HepG2 (cell line): ENCODE data around the gene SLC22A31. TPM values are rescaled to one million over a fixed set of nuclear protein-coding genes. Genes with fewer than 3 reads are reported as not detected.

Experiments
- ATAD3A ChIP-seq: sonication (generic); formaldehyde crosslinking; IDR thresholded peaks from 2 replicates; pipeline ENCODE4 v1.4.0; 2020; ENCODE audit warnings: missing genetic modification reagents
- E2F5 ChIP-seq: sonication (generic); formaldehyde crosslinking; conservative IDR thresholded peaks from 2 replicates; pipeline ENCODE4 v1.4.0; 2020; ENCODE audit warnings: missing genetic modification reagents
- FOXK2 ChIP-seq: fragments of 450-650 bp; IDR thresholded peaks from 2 replicates; pipeline ENCODE4 v1.6.1; 2016
- HOXA3 ChIP-seq: sonication (generic); formaldehyde crosslinking; IDR thresholded peaks from 2 replicates; pipeline ENCODE4 v1.5.0; 2020; ENCODE audit warnings: missing genetic modification reagents
- KAT7 ChIP-seq: IDR thresholded peaks from 2 replicates; pipeline ENCODE4 v1.6.1; 2018; ENCODE audit warnings: borderline replicate concordance, missing compliant biosample characterization
- NFE2 ChIP-seq: sonication (generic); formaldehyde crosslinking; IDR thresholded peaks from 2 replicates; pipeline ENCODE4 v1.4.0; 2020; ENCODE audit warnings: missing genetic modification reagents
- NR2F6 ChIP-seq, 2 experiments: IDR thresholded peaks; 2 replicates each; pipeline ENCODE4 v1.6.1; 2016; ENCODE audit warnings: antibody characterized with exemption in 1 of 2, mild to moderate bottlenecking in 1 of 2
- PAXIP1 ChIP-seq: sonication (generic); formaldehyde crosslinking; conservative IDR thresholded peaks from 2 replicates; pipeline ENCODE4 v1.4.0; 2020; ENCODE audit warnings: mild to moderate bottlenecking, missing genetic modification reagents, moderate library complexity
- PHF21A ChIP-seq: sonication (generic); formaldehyde crosslinking; IDR thresholded peaks from 2 replicates; pipeline ENCODE4 v1.5.0; 2020; ENCODE audit warnings: mild to moderate bottlenecking, missing genetic modification reagents
- ZBTB43 ChIP-seq: sonication (generic); formaldehyde crosslinking; conservative IDR thresholded peaks from 2 replicates; pipeline ENCODE4 v1.4.0; 2020; ENCODE audit warnings: missing genetic modification reagents
- ZBTB7A ChIP-seq: sonication (generic); formaldehyde crosslinking; IDR thresholded peaks from 2 replicates; pipeline ENCODE4 v1.8.0; 2022; ENCODE audit warnings: mild to moderate bottlenecking, missing genetic modification reagents
- ZHX2 ChIP-seq, 2 experiments: sonication (generic) in 1 of 2; formaldehyde crosslinking in 1 of 2; IDR thresholded peaks; 2 replicates each; pipeline versions ENCODE4 v1.6.1 to v1.9.0; 2014 to 2022; ENCODE audit warnings: antibody characterized with exemption in 1 of 2, borderline replicate concordance in 1 of 2, inconsistent platforms in 1 of 2, low read depth in 1 of 2, missing genetic modification reagents in 1 of 2
- ZKSCAN1 ChIP-seq: fragments of 150-350 bp; IDR thresholded peaks from 2 replicates; pipeline ENCODE4 v1.6.1; 2014; ENCODE audit warnings: low read length
- ZNF225 ChIP-seq: sonication (generic); formaldehyde crosslinking; IDR thresholded peaks from 2 replicates; pipeline ENCODE4 v1.4.0; 2020; ENCODE audit warnings: mild to moderate bottlenecking, missing genetic modification reagents
- ZNF234 ChIP-seq: sonication (generic); formaldehyde crosslinking; conservative IDR thresholded peaks from 2 replicates; pipeline ENCODE4 v1.5.1; 2020; ENCODE audit warnings: mild to moderate bottlenecking, missing genetic modification reagents
- ZNF256 ChIP-seq: sonication (generic); formaldehyde crosslinking; conservative IDR thresholded peaks from 2 replicates; pipeline ENCODE4 v1.4.0; 2020; ENCODE audit warnings: missing genetic modification reagents
- ZNF549 ChIP-seq: sonication (generic); formaldehyde crosslinking; IDR thresholded peaks from 2 replicates; pipeline ENCODE4 v1.5.0; 2020; ENCODE audit warnings: missing genetic modification reagents
- polyA plus RNA-seq, 8 experiments: library from polyadenylated mRNA; depleted of rRNA in 3 of 8; stranded (reverse) in 7 of 8; unstranded in 1 of 8; fragments of >200 nt; fragmentation: Illumina TruSeq in 4 of 8; extraction: Trizol in 4 of 8; gene quantifications; 2 replicates each; pipeline versions ENCODE4 v1.2.1 to v1.2.3, GENCODE V29; 2011 to 2016; ENCODE audit warnings: low read depth in 4 of 8, missing spikeins in 1 of 8, mixed read lengths in 1 of 8; ENCODE audit not compliant: insufficient read depth in 1 of 8
- total RNA-seq, 5 experiments: library from RNA; depleted of rRNA; stranded (reverse); fragments of >200 nt; fragmentation: Illumina TruSeq; extraction: Trizol; gene quantifications; 2 replicates each; pipeline ENCODE4 v1.2.3, GENCODE V29; 2016; ENCODE audit warnings: low read depth in 1 of 5

SLC22A31 gene
- total and polyA plus RNA-seq, 2 of the 13 experiments (the other 11 are each of a cell fraction or from before 2014, with no cell fraction given) = 67.3 to 83.3 TPM

- no peak for TF ChIP-seq ZNF234
- TF ChIP-seq NR2F6 (IDR thresholded peaks at IDR 0.05) = no peak
- no peak for TF ChIP-seq NR2F6 (CRISPR knock-in tag; IDR thresholded peaks at IDR 0.05)
- no peak for TF ChIP-seq ZHX2 (IDR thresholded peaks at IDR 0.05; ENCODE audit: low read depth)
- no peak for TF ChIP-seq ZHX2 (CRISPR knock-in tag; IDR thresholded peaks at IDR 0.05; ENCODE audit: borderline replicate concordance)
- no peak for TF ChIP-seq ZBTB7A (CRISPR knock-in tag)
- 0 out of 2 replicates have a peak, but pooled peaks have one; percentile 44 for TF ChIP-seq ZBTB43 (CRISPR knock-in tag)
- no peak for TF ChIP-seq ZNF225
- no peak for TF ChIP-seq FOXK2
- peak; percentile 20; the same call in 1 of the 2 replicates for TF ChIP-seq PAXIP1 (CRISPR knock-in tag)
- no peak for TF ChIP-seq ZNF549 (CRISPR knock-in tag)
- TF ChIP-seq KAT7 (CRISPR knock-in tag) = 0 out of 2 replicates have a peak, but pooled peaks have one; percentile 13
- 0 out of 2 replicates have a peak, but pooled peaks have one; percentile 18 for TF ChIP-seq HOXA3
- 0 out of 2 replicates have a peak, but pooled peaks have one; percentile 1 for TF ChIP-seq PHF21A (CRISPR knock-in tag)
- TF ChIP-seq ZKSCAN1 = peak; percentile 4; the same call in 1 of the 2 replicates
- no peak for TF ChIP-seq NFE2 (CRISPR knock-in tag)
- TF ChIP-seq ATAD3A (CRISPR knock-in tag) = peak; percentile 66; the same call in 1 of the 2 replicates
- no peak for TF ChIP-seq E2F5 (CRISPR knock-in tag)
- TF ChIP-seq ZNF256 (CRISPR knock-in tag) = no peak
Observed at GRCh38 chr16:89190150-89190958, 10.0 kb downstream of the SLC22A31 start (continued).
